HCT116 (cell line): ENCODE measurements around the gene AKAP13. TPM values are rescaled to one million over a fixed set of nuclear protein-coding genes. Genes with fewer than 3 reads are reported as not detected.

Experiments used
- ATAC-seq: fragments of 200-7000 bp; cut with Tn5 transposase; 2 replicates; pipeline ENCODE4 v1.9.1; 2020; ENCODE audit warnings: mild to moderate bottlenecking, moderate library complexity
- BruUV-seq: library from RNA; stranded (reverse); fragments of 400-500 nt; replicated peaks from 2 replicates; lab custom pipeline; 2021; lab: Mats Ljungman, UMichigan
- CTCF ChIA-PET: fragments of 300-600 bp; sonication (Branson Sonifier 250); formaldehyde crosslinking; loops from one replicate; lab custom pipeline; 2021; ENCODE audit warnings: antibody characterized with exemption; lab: Charles Lee
- POLR2A ChIA-PET: fragments of 300-600, 350-600 bp; sonication (Branson Sonifier 250); formaldehyde crosslinking; loops from one replicate; lab custom pipeline; 2021; ENCODE audit warnings: antibody characterized with exemption; lab: Charles Lee
- RAD21 ChIA-PET, 2 experiments: fragments of 300-600 bp; sonication (Branson Sonifier 250); formaldehyde crosslinking; loops; one replicate each; lab custom pipeline; 2023; ENCODE audit warnings: low total read pairs in 2 of 2; ENCODE audit not compliant: uncharacterized antibody in 2 of 2, unreplicated experiment in 2 of 2, low non-redundant PET in 1 of 2; lab: Charles Lee
- DNase-seq: peaks from one replicate; pipeline ENCODE4 v3.0.0-alpha.2; 2010; ENCODE audit warnings: low read depth, low spot score
- H2AFZ ChIP-seq: fragments of 200-600 bp; shearing (Covaris generic), sonication (generic); 2 replicates; pipeline ENCODE4 v1.6.1; 2017; ENCODE audit warnings: low read depth, mixed run types, mixed read lengths, antibody characterized with exemption, low read length; ENCODE audit not compliant: poor library complexity, severe bottlenecking
- H3K27ac ChIP-seq: 2 replicates; pipeline ENCODE4 v1.5.1; 2012; ENCODE audit warnings: low read depth, low read length
- H3K27me3 ChIP-seq: fragments of 200-600 bp; sonication (generic); 2 replicates; pipeline ENCODE4 v1.6.1; 2016; ENCODE audit warnings: mixed run types, low read length, mixed read lengths; ENCODE audit not compliant: insufficient read depth
- H3K36me3 ChIP-seq, 2 experiments: fragments of 200-500 bp in 1 of 2; fragments of 200-600 bp in 1 of 2; sonication (Bioruptor generic) in 1 of 2; sonication (generic) in 1 of 2; 2 replicates each; pipeline versions ENCODE4 v1.5.1 to v1.6.1; 2014 to 2016; ENCODE audit warnings: low read length in 2 of 2, inconsistent platforms in 1 of 2, mixed read lengths in 1 of 2, mixed run types in 1 of 2; ENCODE audit not compliant: insufficient read depth in 2 of 2, control insufficient read depth in 1 of 2
- H3K4me1 ChIP-seq, 2 experiments: fragments of 200-600 bp in 1 of 2; sonication (generic) in 1 of 2; 2 replicates each; pipeline versions ENCODE4 v1.5.1 to v1.6.1; 2012 to 2017; ENCODE audit warnings: low read length in 2 of 2, inconsistent platforms in 1 of 2, mild to moderate bottlenecking in 1 of 2, mixed read lengths in 1 of 2, mixed run types in 1 of 2, moderate library complexity in 1 of 2; ENCODE audit not compliant: insufficient read depth in 2 of 2, control insufficient read depth in 1 of 2
- H3K4me2 ChIP-seq: fragments of 200-600 bp; sonication (generic); 2 replicates; pipeline ENCODE4 v1.6.1; 2017; ENCODE audit warnings: mixed run types, low read length, mixed read lengths
- H3K4me3 ChIP-seq, 2 experiments: fragments of 200-600 bp in 1 of 2; sonication (generic) in 1 of 2; replicated peaks in 1 of 2; 2 replicates each; pipeline ENCODE4 v1.5.1; 2011 to 2016; ENCODE audit warnings: low read length in 2 of 2, control low read depth in 1 of 2, low read depth in 1 of 2, mild to moderate bottlenecking in 1 of 2, mixed read lengths in 1 of 2, mixed run types in 1 of 2
- H3K79me2 ChIP-seq: fragments of 200-600 bp; sonication (generic); 2 replicates; pipeline ENCODE4 v1.6.1; 2017; ENCODE audit warnings: mild to moderate bottlenecking, mixed run types, low read length, moderate library complexity, mixed read lengths; ENCODE audit not compliant: insufficient read depth
- H3K9ac ChIP-seq: fragments of 200-600 bp; sonication (generic); 2 replicates; pipeline ENCODE4 v1.6.1; 2016; ENCODE audit warnings: low read length, mixed read lengths
- H3K9me2 ChIP-seq: fragments of 200-600 bp; sonication (generic), shearing (Covaris generic); 2 replicates; pipeline ENCODE4 v1.6.1; 2017; ENCODE audit warnings: mixed run types, mild to moderate bottlenecking, moderate library complexity; ENCODE audit not compliant: insufficient read depth
- H3K9me3 ChIP-seq, 2 experiments: fragments of 200-500 bp in 1 of 2; fragments of 200-600 bp in 1 of 2; sonication (Bioruptor generic) in 1 of 2; sonication (generic) in 1 of 2; 2 replicates each; pipeline ENCODE4 v1.6.1; 2014 to 2017; ENCODE audit warnings: low read length in 2 of 2, mixed read lengths in 2 of 2, inconsistent platforms in 1 of 2, low read depth in 1 of 2, mild to moderate bottlenecking in 1 of 2, mixed run types in 1 of 2, moderate library complexity in 1 of 2; ENCODE audit not compliant: control insufficient read depth in 1 of 2, insufficient read depth in 1 of 2
- H4K20me1 ChIP-seq: fragments of 200-600 bp; sonication (generic), shearing (Covaris generic); 2 replicates; pipeline ENCODE4 v1.6.1; 2017; ENCODE audit warnings: mixed run types, mild to moderate bottlenecking, moderate library complexity; ENCODE audit not compliant: insufficient read depth
- CBX3 ChIP-seq: IDR thresholded peaks from 2 replicates; pipeline ENCODE4 v1.6.1; 2012; ENCODE audit warnings: low read depth
- CEBPB ChIP-seq: IDR thresholded peaks from 2 replicates; pipeline ENCODE4 v1.6.1; 2012; ENCODE audit warnings: low read depth
- EGR1 ChIP-seq: IDR thresholded peaks from 2 replicates; pipeline ENCODE4 v1.6.1; 2012; ENCODE audit warnings: low read depth
- ELF1 ChIP-seq: IDR thresholded peaks from 2 replicates; pipeline ENCODE4 v1.6.1; 2012; ENCODE audit warnings: low read depth, borderline replicate concordance
- EZH2phosphoT487 ChIP-seq: fragments of 200-600 bp; IDR thresholded peaks from 2 replicates; pipeline ENCODE4 v1.6.1; 2018; ENCODE audit warnings: antibody characterized with exemption, borderline replicate concordance
- FOSL1 ChIP-seq: IDR thresholded peaks from 2 replicates; pipeline ENCODE4 v1.6.1; 2012; ENCODE audit warnings: low read depth
- JUND ChIP-seq: IDR thresholded peaks from 2 replicates; pipeline ENCODE4 v1.6.1; 2012
- POLR2A ChIP-seq: IDR thresholded peaks from 2 replicates; pipeline ENCODE4 v1.7.0; 2011; ENCODE audit warnings: borderline replicate concordance; ENCODE audit not compliant: insufficient read depth, insufficient read length; ENCODE audit errors: extremely low read depth
- POLR2AphosphoS5 ChIP-seq: IDR thresholded peaks from 2 replicates; pipeline ENCODE4 v1.6.1; 2011; ENCODE audit warnings: mild to moderate bottlenecking, low read depth, low read length, moderate library complexity
- RAD21 ChIP-seq: IDR thresholded peaks from 2 replicates; pipeline ENCODE4 v1.6.1; 2012; ENCODE audit warnings: low read depth, mild to moderate bottlenecking
- SIN3A ChIP-seq: IDR thresholded peaks from 2 replicates; pipeline ENCODE4 v1.6.1; 2012; ENCODE audit warnings: low read depth
- SP1 ChIP-seq: IDR thresholded peaks from 2 replicates; pipeline ENCODE4 v1.6.1; 2012; ENCODE audit warnings: low read depth
- SRF ChIP-seq: IDR thresholded peaks from 2 replicates; pipeline ENCODE4 v1.6.1; 2012; ENCODE audit warnings: low read depth
- YY1 ChIP-seq: IDR thresholded peaks from 2 replicates; pipeline ENCODE4 v1.6.1; 2011; ENCODE audit warnings: low read length, low read depth, moderate library complexity, mild to moderate bottlenecking; ENCODE audit not compliant: insufficient replicate concordance; ENCODE audit errors: extremely low read depth
- ZFX ChIP-seq: fragments of 450-650 bp; IDR thresholded peaks from 2 replicates; pipeline ENCODE4 v1.6.1; 2017
- intact Hi-C: fragments of 100-400 bp; cut with micrococcal nuclease; formaldehyde crosslinking; loops from 2 replicates; pipeline ENCODE4 v1.10.0; 2022
- total RNA-seq: library from RNA; stranded (reverse); gene quantifications from one replicate; pipeline ENCODE4 v1.2.1, GENCODE V29; 2021; ENCODE audit not compliant: unreplicated experiment
- TF ChIP-seq, protein P1 (sequence below): IDR thresholded peaks from 2 replicates; pipeline ENCODE4 v1.6.1; 2011; ENCODE audit warnings: mild to moderate bottlenecking, low read length, moderate library complexity; ENCODE audit not compliant: insufficient replicate concordance; ENCODE audit errors: extremely low read depth
- TF ChIP-seq, protein P2 (sequence below): IDR thresholded peaks from 2 replicates; pipeline ENCODE4 v1.6.1; 2012
- TF ChIP-seq, protein P3 (sequence below): IDR thresholded peaks from 2 replicates; pipeline ENCODE4 v1.6.1; 2012
- TF ChIP-seq, protein P4 (sequence below): IDR thresholded peaks from 2 replicates; pipeline ENCODE4 v1.6.1; 2012; ENCODE audit warnings: low read depth

The AKAP13 gene
- total RNA-seq, 1 experiment from 2014 or later: 43.1 TPM

DNA sequence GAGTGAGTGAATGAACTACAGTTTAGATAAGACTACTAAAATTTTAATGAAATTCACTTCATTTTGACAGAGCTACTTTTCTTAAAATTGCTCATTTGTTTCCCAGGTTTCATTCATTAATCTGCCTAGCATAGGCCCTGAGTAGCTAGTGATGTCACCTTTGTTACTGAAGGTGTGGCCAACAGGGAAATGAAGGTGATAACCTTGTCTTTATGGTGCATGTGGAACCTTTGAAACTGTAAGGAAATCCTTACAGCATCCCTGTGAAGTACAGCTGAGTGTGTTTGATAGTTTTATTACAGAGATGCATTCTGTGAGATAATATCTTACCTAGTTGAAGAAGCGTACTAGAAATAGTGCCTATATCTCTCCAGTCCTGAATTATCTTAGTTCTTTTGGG, 112.9 kb downstream of the AKAP13 start:
- intact Hi-C loops: loop anchor here (5.0 kb wide), 1 partner anchor 161 kb away; no protein-coding TSS in a partner anchor

More for the DNA sequence above, 112.9 kb downstream of the AKAP13 start:
- no peak overlapping the region for H3K4me3 ChIP-seq
- H3K9ac ChIP-seq: no peak overlapping the region
- no peaks in the 10 kb centered on the region for H3K27me3 ChIP-seq
- BruUV-seq: no TSS peak
- ATAC-seq: no peak
- no peak overlapping the region for H3K27ac ChIP-seq
- ChIA-PET RAD21 (no interaction called here), POLR2A (no interaction called here)
- no peaks in the 10 kb centered on the region for H3K36me3 ChIP-seq
- no peaks in the 10 kb centered on the region for H4K20me1 ChIP-seq
- no peaks in the 10 kb centered on the region for H3K9me2 ChIP-seq
- H3K4me1 ChIP-seq: peaks cover 21 to 36% of the 10 kb centered on the region in 2 experiments
- TF ChIP-seq FOSL1 (no peak), SRF (no peak), RAD21 (no peak), EGR1 (no peak), ZFX (no peak), SP1 (no peak), JUND (no peak), CBX3 (no peak), EZH2phosphoT487 (no peak), POLR2A (no peak), POLR2AphosphoS5 (no peak), CEBPB (no peak), ELF1 (no peak), SIN3A (no peak), YY1 (no peak)
- TF ChIP-seq, protein P1, sequence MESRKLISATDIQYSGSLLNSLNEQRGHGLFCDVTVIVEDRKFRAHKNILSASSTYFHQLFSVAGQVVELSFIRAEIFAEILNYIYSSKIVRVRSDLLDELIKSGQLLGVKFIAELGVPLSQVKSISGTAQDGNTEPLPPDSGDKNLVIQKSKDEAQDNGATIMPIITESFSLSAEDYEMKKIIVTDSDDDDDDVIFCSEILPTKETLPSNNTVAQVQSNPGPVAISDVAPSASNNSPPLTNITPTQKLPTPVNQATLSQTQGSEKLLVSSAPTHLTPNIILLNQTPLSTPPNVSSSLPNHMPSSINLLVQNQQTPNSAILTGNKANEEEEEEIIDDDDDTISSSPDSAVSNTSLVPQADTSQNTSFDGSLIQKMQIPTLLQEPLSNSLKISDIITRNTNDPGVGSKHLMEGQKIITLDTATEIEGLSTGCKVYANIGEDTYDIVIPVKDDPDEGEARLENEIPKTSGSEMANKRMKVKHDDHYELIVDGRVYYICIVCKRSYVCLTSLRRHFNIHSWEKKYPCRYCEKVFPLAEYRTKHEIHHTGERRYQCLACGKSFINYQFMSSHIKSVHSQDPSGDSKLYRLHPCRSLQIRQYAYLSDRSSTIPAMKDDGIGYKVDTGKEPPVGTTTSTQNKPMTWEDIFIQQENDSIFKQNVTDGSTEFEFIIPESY: no peak
- TF ChIP-seq, protein P2, sequence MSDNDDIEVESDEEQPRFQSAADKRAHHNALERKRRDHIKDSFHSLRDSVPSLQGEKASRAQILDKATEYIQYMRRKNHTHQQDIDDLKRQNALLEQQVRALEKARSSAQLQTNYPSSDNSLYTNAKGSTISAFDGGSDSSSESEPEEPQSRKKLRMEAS: no peak
- TF ChIP-seq, protein P3, sequence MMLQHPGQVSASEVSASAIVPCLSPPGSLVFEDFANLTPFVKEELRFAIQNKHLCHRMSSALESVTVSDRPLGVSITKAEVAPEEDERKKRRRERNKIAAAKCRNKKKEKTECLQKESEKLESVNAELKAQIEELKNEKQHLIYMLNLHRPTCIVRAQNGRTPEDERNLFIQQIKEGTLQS: no peak
- TF ChIP-seq, protein P4, sequence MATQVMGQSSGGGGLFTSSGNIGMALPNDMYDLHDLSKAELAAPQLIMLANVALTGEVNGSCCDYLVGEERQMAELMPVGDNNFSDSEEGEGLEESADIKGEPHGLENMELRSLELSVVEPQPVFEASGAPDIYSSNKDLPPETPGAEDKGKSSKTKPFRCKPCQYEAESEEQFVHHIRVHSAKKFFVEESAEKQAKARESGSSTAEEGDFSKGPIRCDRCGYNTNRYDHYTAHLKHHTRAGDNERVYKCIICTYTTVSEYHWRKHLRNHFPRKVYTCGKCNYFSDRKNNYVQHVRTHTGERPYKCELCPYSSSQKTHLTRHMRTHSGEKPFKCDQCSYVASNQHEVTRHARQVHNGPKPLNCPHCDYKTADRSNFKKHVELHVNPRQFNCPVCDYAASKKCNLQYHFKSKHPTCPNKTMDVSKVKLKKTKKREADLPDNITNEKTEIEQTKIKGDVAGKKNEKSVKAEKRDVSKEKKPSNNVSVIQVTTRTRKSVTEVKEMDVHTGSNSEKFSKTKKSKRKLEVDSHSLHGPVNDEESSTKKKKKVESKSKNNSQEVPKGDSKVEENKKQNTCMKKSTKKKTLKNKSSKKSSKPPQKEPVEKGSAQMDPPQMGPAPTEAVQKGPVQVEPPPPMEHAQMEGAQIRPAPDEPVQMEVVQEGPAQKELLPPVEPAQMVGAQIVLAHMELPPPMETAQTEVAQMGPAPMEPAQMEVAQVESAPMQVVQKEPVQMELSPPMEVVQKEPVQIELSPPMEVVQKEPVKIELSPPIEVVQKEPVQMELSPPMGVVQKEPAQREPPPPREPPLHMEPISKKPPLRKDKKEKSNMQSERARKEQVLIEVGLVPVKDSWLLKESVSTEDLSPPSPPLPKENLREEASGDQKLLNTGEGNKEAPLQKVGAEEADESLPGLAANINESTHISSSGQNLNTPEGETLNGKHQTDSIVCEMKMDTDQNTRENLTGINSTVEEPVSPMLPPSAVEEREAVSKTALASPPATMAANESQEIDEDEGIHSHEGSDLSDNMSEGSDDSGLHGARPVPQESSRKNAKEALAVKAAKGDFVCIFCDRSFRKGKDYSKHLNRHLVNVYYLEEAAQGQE: no peak
- TF ChIP-seq, all 23 proteins: peak for 0
- H3K4me2 ChIP-seq: peak overlapping the region; percentile 74
- no peaks in the 10 kb centered on the region for H3K9me3 ChIP-seq
- H2AFZ ChIP-seq: no peak overlapping the region
- CTCF ChIA-PET: interaction anchor here (3.0 kb wide), 1 partner anchor 12 kb away, joined by 12 read pairs; no protein-coding TSS in a partner anchor
- no peak for DNase-seq
- peaks cover 31% of the 10 kb centered on the region for H3K79me2 ChIP-seq
